SIG-M5 (cell line): ENCODE data around the gene IDH1.
A peak's percentile ranks its signal among the peaks of the same experiment; 100 is the strongest.
"Not testable (repeated sequence)": the region's sequence is repeated elsewhere in the genome, so short reads cannot be mapped to it uniquely, and the experiment has no call there.

Source experiments
- DNase-seq: peaks from one replicate; lab custom pipeline; 2025; lab: John Stamatoyannopoulos, UW

The IDH1 gene

DNA sequence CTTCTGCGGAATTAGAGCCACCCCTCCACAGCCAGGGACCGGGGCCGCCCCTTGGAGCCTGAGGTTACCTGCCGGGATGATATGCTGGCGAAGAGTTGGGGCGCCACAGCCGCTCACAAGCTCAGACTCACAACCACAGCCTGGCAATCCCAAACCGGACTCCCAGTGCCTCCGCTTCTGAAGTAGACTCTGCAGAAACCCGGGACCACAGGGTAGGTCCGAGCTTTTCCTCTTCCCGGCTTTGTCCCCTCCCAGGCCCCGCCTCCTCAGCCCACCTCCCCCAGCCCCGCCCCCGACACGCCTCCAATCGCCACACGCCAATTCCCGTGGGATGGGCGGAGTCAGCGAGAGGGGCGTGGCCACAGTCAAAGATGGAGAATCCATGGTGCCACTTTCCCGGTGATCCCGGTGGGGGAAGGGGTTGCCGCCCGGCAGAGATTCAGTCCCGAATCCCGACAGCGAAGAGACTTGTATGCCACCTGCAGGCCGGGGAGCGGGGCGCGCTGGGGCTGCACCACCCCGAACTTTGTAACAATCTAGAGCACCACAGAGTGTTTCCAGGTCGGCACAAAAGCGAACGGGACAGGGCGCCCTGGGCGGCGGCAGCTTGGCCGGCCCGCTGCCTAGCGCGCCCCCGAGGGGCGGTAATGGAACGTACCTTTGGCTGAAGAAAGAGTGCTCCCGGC is at the start of gene IDH1:
IDH1 (minus strand) TSS at position 201 of the 686 bp plus-strand sequence. CDS start 3,520 bp downstream, outside the sequence.
- DNase-seq = peak; percentile 14

DNA sequence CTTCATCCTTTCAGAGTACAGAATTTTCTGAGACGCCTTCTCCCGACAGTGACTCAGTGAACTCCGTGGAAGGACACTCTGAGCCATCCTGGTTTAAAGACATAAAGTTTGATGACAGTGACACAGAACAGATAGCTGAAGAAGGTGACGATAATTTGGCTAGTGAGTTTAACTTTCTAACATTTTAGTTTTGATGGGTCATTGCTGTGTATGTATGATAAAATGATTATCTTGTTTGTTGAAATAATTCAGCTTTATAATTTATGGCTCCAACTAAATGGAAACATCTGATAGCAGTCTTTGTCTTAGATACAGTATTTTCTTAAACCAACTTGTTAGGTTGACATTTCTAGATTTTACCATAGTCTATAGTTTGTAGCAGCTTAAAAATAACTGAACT is 49.3 kb upstream of the IDH1 start:
- no peak for DNase-seq

- no peak for DNase-seq
These were observed 46.2 kb upstream of the IDH1 start for GRCh38 chr2:208300847-208301618.

DNA sequence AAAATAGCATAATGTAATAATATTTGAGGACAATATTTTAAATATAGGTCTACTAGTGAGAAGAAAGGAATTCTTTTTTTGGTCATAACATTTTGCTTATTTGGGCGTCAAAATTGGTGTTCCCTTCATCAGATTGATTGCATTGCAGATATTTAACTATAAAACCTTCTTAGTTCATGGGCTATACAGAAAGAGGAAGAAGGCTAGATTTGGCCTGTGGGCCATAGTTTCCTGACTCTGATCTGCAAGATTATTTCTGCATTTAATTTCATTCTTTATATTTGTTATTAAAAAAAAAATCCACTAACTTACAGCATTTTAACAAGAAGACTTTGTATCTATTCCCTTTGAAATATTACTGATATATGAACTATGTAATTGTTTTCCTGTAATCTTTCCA is 43.1 kb upstream of the IDH1 start:
- DNase-seq = no peak

DNA sequence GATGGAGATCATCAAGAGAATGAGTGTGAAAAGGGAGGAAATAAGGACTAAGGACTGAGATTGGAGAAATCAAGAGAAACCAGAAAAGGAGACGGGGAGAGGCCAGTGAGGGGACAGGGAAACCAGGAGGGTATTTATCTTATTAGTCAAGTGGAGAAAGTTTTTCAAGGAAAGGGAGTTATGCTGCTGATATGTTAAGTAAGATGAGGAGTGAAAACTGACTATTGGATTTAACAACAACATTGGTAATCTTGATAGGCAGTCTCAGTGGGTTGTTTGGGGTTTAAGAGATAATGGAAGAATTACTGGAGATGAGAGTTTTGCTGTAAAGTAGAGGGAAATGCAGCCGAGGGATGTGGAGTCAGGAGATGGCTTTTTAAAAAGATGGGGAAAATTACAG is 41.7 kb upstream of the IDH1 start:
- DNase-seq = no peak

DNA sequence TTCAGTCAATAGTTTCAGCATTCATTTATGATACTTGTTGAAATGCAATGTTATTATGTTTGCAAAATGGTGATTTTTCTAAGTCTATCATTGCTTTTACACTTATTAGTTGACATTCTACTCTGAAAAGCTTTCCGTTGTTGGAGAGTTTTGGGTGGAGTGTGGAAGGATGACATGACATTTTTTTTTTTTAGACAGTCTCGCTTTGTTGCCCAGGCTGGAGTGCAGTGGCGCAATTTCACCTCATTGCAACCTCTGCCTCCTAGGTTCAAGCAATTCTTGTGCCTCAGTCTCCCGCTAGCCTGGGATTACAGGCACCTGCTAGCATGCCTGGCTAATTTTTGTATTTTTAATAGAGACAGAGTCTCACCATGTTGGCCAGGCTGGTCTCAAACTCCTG is 41.0 kb upstream of the IDH1 start:
- no peak for DNase-seq

DNA sequence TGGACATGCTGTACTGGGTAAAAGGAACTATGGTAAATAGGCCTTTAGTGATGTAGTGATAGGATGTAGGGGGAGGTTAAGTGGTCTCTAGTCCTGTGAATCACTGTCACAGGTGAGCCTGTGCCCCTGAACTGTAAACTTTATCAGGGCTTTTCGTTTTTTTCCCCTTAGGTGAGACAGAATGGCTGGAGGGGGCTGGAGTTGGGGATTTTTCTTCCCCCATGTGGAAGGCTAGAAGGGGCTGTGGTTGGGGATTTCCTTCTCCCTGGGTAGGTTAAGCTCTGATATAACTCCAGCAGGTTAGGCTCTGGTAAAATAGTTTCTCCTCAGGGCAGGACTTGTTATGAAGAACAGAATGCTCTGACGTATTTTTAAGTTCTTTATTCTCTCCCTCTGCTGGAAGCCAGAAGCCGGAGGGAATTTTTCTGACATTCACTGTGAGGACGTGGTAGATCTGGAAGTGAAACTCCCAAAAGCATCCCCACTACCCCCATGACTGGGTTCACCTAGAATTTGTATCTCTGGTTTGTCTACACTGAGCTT is 39.7 kb upstream of the IDH1 start:
- no peak for DNase-seq

- no peak for DNase-seq
These were observed 31.0 kb upstream of the IDH1 start for GRCh38 chr2:208285853-208286252.

- no peak for DNase-seq
These were observed 26.1 kb upstream of the IDH1 start for GRCh38 chr2:208280933-208281332.

GRCh38 chr2:208280234-208280633 is 25.4 kb upstream of the IDH1 start:
- DNase-seq = no peak

DNA sequence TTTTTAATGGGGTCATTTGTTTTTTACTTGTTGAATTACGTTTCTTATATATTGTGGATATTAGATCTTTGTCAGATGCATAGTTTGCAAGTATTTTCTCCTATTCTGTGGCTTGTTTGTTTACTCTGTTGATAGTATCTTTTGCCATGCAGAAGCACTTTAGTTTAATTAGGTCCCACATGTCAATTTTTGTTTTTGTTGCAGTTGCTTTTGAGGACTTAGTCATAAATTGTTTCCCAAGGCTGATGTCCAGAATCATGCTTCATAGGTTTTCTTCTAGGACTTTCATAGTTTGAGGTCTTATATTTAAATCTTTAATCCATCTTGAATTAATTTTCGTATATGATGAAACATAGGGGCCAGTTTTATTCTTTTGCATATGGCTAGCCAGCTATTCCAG is 24.4 kb upstream of the IDH1 start:
- no peak for DNase-seq

GRCh38 chr2:208278549-208278948 is 23.7 kb upstream of the IDH1 start:
- DNase-seq = no peak

DNA sequence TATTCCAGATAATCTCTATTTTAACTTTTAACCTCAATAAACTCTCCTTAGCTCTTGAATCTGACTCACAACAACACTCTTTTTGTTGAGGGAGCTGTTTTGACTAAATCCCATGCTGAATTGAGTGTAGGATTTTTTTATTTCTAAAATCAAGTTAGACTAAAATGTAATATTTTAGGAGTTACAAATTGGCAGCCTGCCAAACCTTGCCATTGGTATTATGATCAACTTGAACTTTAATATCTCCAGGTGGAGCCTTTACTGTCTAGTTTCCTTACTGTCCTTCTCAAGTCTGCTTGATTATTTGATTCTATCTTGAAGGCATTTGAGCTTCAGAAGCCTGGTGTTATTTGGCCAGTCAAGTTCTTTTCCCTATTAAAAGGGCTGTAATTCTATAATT is 19.9 kb upstream of the IDH1 start:
- no peak for DNase-seq

- no peak for DNase-seq
These were observed 14.2 kb upstream of the IDH1 start for GRCh38 chr2:208269091-208269490.

DNA sequence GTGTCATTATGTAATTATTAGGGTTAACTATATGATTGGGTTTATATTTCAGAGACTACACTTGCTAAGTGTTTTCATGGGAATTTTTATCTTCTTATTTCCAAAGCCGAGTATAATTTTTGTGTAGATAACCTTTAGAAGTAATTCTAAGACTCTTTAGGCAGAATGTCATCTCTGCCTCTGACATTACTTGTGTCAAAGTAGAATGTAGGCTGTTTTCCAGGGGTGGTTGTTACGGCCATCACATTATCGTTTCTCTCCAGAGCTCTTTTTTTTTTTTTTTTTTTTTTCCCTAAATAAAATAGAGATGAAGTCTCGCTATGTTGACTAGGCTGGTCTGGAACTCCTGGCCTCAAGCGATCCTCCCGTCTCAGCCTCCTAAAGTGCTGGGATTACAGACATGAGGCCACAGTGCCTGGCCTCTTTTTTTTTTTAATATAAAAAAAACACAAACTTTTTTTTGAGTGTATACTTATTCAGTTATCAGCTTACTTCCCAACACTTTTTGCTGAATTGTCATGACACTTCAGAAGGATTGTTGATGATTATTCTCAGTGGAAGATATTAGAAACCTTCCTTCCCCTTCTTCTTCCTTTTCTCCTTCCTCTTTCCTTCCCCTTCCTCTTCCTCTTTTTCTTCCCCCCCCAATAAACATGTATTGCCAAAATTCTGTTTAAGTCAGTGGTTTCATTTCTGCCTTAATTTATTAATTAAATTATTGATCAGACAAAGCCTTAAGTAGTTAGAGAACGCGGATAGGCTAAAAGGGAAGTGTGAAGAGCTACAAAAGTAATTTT is 13.5 kb upstream of the IDH1 start:
- no peak for DNase-seq

GRCh38 chr2:208267526-208267925 is 12.7 kb upstream of the IDH1 start:
- DNase-seq = not testable (repeated sequence)

DNA sequence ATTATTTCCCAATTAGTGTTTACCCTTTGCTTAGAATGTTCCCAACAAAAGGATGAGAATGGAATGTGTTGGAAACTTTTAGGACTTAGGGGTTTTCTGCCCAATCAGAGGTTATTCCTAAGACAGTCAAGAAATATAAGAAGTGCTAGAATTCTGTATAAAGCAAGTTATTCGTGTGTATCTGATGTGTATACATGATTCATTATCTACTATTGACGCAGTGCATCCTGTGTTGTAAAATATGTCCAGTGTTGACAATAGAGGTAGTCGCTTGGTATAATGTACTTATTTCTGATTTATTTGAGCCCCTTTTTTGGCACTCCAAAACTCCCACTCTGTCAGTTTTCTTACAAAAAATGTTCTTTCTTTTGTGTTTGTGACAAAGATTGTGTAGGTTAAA is 12.1 kb upstream of the IDH1 start:
- no peak for DNase-seq

DNA sequence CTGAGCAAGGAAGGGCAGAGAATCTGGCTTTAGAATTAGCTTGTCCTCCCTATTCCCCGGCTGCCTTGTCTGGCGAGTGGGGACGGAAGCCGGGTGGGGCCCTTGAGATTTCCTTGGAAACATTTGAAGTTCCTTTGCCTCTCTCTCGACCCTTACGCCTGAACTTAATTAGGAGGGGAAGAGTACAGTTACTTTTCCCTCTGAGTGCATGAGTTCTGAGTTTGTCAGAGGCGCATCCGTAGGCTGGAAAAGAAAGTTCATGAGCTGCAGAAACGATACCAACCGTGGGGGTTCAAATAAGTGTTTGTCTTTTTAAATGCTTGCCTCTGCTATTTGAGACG is 11.7 kb upstream of the IDH1 start:
- no peak for DNase-seq

GRCh38 chr2:208265801-208266552 is 11.1 kb upstream of the IDH1 start, which contains the start of gene PIKFYVE:
Gene PIKFYVE (plus strand): TSS chr2:208266255. CDS start chr2:208271520, 5,265 bp downstream.
- DNase-seq = peak; percentile 95

DNA sequence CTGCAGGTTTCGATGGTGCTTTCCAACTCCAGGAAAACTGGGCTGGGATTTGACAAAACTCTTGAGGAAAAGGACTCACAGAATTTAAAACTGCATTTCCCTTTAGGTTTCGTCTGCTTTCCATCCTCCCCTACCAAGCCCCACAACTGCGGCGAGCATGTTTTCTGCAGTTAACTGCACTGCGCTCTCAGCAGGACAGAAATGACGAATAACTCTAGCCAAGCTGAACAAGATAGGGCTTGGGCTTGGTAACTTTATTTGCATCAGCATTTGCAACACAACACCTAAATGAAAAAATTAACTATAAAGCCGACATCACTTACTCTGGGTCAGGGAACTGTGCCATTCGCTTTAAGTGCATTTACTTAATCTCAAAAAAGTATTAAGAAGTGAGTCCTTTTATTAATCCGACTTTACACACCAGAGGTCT is 10.5 kb upstream of the IDH1 start:
- DNase-seq = no peak
